ENCODE measurements around the gene ACAT2. TPM values are rescaled to one million over a fixed set of nuclear protein-coding genes. Genes with fewer than 3 reads are reported as not detected.
A peak's percentile ranks its signal among the peaks of the same experiment; 100 is the strongest.
"Not testable (repeated sequence)": the region's sequence is repeated elsewhere in the genome, so short reads cannot be mapped to it uniquely, and the experiment has no call there.

The ACAT2 gene
- total RNA-seq, 1 donor from 2014 or later = 92.5 TPM

DNA sequence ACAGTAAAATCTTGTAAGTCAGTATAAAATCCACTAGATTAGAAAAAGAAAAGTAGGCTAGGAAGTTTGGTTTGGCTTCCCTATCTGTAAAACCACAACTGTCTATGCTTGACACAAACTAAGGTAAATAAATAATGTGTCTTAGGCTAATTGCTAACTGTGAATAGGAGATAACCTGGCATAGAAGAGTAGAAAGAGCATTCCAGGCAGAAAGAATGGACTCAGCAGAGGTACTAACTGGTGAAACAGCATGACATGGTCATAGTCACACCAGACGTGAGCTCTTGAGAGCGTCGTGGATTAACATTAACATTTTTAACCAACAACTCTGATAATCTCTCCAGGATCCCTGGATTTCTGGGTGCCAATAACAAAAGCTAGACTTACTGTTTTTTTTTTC, 43.2 kb upstream of the ACAT2 start:
- Histone ChIP-seq H3K9ac (no peak overlapping the region), H3K4me2 (no peak overlapping the region), H3K27me3 (no peaks in the 10 kb centered on the region), H3K79me2 (ENCODE audit: low read depth) (peaks cover 38% of the 10 kb centered on the region), H3K27ac (no peak overlapping the region), H3K9me3 (ENCODE audit: low read depth) (no peaks in the 10 kb centered on the region), H3F3A (ENCODE audit: low read depth) (peaks cover 5% of the 10 kb centered on the region), H4K20me1 (ENCODE audit: low read depth) (peaks cover 6% of the 10 kb centered on the region), H2AFZ (replicated peaks) (no peak overlapping the region), H3K4me1 (peaks cover 7% of the 10 kb centered on the region), H3K4me3 (no peak overlapping the region), H3K36me3 (no peaks in the 10 kb centered on the region)
- no peak for DNase-seq (ENCODE audit: low spot score)
- Mint-ChIP-seq H3K4me1 (no peaks in the 10 kb centered on the region), H3K36me3 (peaks cover 15% of the 10 kb centered on the region), H3K9me3 (no peaks in the 10 kb centered on the region), H3K4me3 (no peak overlapping the region), H3K27me3 (ENCODE audit: insufficient read depth, low read depth) (no peaks in the 10 kb centered on the region), H3K27ac (no peak overlapping the region)
- TF ChIP-seq EZH2phosphoT487 (IDR thresholded peaks at IDR 0.05) (no peak), EZH2 (IDR thresholded peaks at IDR 0.05) (no peak)
- TF ChIP-seq, protein P1, sequence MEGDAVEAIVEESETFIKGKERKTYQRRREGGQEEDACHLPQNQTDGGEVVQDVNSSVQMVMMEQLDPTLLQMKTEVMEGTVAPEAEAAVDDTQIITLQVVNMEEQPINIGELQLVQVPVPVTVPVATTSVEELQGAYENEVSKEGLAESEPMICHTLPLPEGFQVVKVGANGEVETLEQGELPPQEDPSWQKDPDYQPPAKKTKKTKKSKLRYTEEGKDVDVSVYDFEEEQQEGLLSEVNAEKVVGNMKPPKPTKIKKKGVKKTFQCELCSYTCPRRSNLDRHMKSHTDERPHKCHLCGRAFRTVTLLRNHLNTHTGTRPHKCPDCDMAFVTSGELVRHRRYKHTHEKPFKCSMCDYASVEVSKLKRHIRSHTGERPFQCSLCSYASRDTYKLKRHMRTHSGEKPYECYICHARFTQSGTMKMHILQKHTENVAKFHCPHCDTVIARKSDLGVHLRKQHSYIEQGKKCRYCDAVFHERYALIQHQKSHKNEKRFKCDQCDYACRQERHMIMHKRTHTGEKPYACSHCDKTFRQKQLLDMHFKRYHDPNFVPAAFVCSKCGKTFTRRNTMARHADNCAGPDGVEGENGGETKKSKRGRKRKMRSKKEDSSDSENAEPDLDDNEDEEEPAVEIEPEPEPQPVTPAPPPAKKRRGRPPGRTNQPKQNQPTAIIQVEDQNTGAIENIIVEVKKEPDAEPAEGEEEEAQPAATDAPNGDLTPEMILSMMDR (IDR thresholded peaks at IDR 0.05) = no peak

DNA sequence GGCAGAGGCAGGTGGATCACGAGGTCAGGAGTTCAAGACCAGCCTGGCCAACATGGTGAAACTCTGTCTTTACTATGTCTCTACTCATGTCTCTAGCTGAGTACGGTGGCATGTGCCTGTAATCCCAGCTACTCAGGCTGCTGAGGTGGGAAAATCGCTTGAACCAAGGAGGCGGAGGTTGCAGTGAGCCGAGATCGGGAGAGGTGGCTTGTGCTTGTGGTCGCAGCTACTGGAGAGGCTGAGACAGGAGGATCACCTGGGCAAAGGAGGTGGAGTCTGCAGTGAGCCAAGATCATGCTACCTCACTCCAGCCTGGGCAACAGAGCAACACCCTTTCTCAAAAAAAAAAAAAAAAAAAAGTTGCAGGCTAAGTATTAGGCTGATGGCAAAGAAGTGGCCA, 42.6 kb upstream of the ACAT2 start:
- Mint-ChIP-seq H3K36me3 (peaks cover 17% of the 10 kb centered on the region), H3K4me3 (no peak overlapping the region), H3K4me1 (no peaks in the 10 kb centered on the region), H3K27ac (no peak overlapping the region), H3K9me3 (no peaks in the 10 kb centered on the region), H3K27me3 (ENCODE audit: insufficient read depth, low read depth) (no peaks in the 10 kb centered on the region)
- Histone ChIP-seq H3K9me3 (ENCODE audit: low read depth) (no peaks in the 10 kb centered on the region), H2AFZ (replicated peaks) (no peak overlapping the region), H3K4me3 (no peak overlapping the region), H3K9ac (no peak overlapping the region), H3K27me3 (no peaks in the 10 kb centered on the region), H3K79me2 (ENCODE audit: low read depth) (peaks cover 45% of the 10 kb centered on the region), H3K4me1 (peaks cover 7% of the 10 kb centered on the region), H3K27ac (no peak overlapping the region), H4K20me1 (ENCODE audit: low read depth) (peaks cover 6% of the 10 kb centered on the region), H3F3A (ENCODE audit: low read depth) (peaks cover 7% of the 10 kb centered on the region), H3K36me3 (no peaks in the 10 kb centered on the region), H3K4me2 (no peak overlapping the region)
- TF ChIP-seq, protein P1 (IDR thresholded peaks at IDR 0.05) = no peak
- no peak for DNase-seq (ENCODE audit: low spot score)

DNA sequence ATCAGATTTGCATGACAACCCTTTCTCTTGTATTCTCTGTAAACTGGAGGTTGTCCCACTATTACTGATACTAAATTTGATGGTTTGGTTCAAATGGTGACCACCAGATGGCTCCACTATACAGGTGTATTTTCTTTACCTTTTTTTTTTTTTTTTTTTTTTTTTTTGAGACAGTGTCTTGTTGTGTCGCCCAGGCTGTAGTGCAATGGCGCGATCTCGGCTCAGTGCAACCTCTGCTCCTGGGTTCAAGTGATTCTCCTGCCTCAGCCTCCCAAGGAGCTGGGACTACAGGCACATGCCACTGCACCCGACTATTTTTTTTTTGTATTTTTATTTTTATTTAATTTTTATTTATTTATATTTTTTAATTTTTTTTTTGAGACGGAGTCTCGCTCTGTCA, 41.1 kb upstream of the ACAT2 start:
- H3K4me3 Mint-ChIP-seq = no peak overlapping the region
- no peak overlapping the region for H3K4me3 ChIP-seq
- no peaks in the 10 kb centered on the region for H3K36me3 ChIP-seq
- peaks cover 59% of the 10 kb centered on the region for H3K79me2 ChIP-seq (ENCODE audit: low read depth)
- no peaks in the 10 kb centered on the region for H3K27me3 ChIP-seq
- no peak overlapping the region for H2AFZ ChIP-seq (replicated peaks)
- H3F3A ChIP-seq (ENCODE audit: low read depth) = peaks cover 7% of the 10 kb centered on the region
- peak; percentile 41 for DNase-seq (ENCODE audit: low spot score)
- H4K20me1 ChIP-seq (ENCODE audit: low read depth) = peaks cover 6% of the 10 kb centered on the region
- peaks cover 2% of the 10 kb centered on the region for H3K4me1 Mint-ChIP-seq
- no peaks in the 10 kb centered on the region for H3K9me3 ChIP-seq (ENCODE audit: low read depth)
- H3K9ac ChIP-seq = no peak overlapping the region
- no peak overlapping the region for H3K4me2 ChIP-seq
- H3K4me1 ChIP-seq = peaks cover 11% of the 10 kb centered on the region
- no peaks in the 10 kb centered on the region for H3K27me3 Mint-ChIP-seq (ENCODE audit: insufficient read depth, low read depth)
- no peak overlapping the region for H3K27ac ChIP-seq
- TF ChIP-seq EZH2 (IDR thresholded peaks at IDR 0.05) = no peak
- TF ChIP-seq, protein P1 (IDR thresholded peaks at IDR 0.05) = peak; percentile 53
- H3K9me3 Mint-ChIP-seq = no peaks in the 10 kb centered on the region
- peaks cover 13% of the 10 kb centered on the region for H3K36me3 Mint-ChIP-seq
- H3K27ac Mint-ChIP-seq = no peak overlapping the region

DNA sequence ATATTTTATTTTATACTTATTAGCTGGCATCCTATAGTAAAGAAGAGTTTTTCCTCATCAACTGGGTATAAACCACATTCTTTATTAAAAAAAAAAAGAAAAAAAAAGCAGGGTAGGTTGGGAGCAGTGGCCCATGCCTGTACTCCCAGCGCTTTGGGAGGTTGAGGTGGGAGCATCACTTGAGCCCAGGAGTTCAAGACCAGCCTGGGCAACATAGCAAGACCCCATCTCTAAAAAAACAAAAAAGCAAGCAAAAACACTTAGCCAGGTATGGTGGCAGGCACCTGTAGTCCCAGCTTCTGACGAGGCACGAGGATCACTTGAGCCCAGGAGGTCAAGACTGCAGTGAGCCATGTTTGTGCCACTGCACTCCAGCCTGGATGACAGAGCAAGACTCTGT, 39.9 kb upstream of the ACAT2 start:
- not testable (repeated sequence) for H3K27ac ChIP-seq; H3K4me1 Mint-ChIP-seq; H3K27me3 Mint-ChIP-seq (ENCODE audit: insufficient read depth, low read depth); H3K36me3 ChIP-seq; H3K4me3 ChIP-seq; H3K4me2 ChIP-seq; H3K9me3 ChIP-seq (ENCODE audit: low read depth); H3K27ac Mint-ChIP-seq; H3K9ac ChIP-seq; H3K4me3 Mint-ChIP-seq; H4K20me1 ChIP-seq (ENCODE audit: low read depth); H3K27me3 ChIP-seq; H3K9me3 Mint-ChIP-seq; H2AFZ ChIP-seq (replicated peaks); DNase-seq (ENCODE audit: low spot score)
- peaks cover 12% of the 10 kb centered on the region for H3K4me1 ChIP-seq
- H3F3A ChIP-seq (ENCODE audit: low read depth) = peaks cover 17% of the 10 kb centered on the region
- peaks cover 13% of the 10 kb centered on the region for H3K36me3 Mint-ChIP-seq
- H3K79me2 ChIP-seq (ENCODE audit: low read depth) = peaks cover 69% of the 10 kb centered on the region
